Measurements from ENCODE around the gene ZNF414.

DNA sequence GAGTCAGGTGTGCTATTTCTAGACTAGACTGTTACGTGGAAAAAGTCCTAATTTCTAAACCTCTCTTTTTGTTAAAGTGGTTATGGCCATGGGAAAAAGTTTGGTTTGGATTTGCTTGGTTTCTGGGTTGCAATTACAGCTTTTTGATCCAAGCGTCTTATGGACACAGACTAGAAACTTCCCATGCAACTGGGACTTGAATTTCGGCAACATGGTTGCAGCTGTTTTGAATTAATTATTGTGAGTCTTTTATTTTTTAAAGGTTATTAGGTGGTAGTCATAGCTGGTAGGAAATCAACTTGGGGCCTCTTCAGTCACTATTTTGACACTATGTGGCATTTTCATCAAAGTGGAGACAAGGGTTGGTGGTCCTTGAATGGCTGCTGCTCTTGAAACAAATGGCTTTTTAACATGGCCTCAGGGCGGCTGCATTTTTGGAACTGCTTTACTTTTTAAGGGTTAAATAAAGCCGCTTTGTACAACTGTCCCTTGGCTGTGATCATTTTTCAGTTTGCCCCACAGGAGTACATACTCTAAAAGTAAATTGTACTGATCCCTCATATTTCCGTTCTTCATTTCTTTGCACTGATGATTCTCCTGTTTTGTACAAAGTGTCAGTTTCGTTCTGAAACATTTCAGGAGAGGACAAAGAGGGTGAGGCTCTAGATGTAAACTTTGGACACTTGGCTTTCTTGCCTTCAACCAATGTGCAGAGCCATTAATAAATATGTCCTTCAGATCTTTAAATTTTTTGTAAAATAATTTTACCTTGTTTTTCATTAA lies 53.3 kb downstream of the ZNF414 start:
- TF ChIP-seq, protein P1, sequence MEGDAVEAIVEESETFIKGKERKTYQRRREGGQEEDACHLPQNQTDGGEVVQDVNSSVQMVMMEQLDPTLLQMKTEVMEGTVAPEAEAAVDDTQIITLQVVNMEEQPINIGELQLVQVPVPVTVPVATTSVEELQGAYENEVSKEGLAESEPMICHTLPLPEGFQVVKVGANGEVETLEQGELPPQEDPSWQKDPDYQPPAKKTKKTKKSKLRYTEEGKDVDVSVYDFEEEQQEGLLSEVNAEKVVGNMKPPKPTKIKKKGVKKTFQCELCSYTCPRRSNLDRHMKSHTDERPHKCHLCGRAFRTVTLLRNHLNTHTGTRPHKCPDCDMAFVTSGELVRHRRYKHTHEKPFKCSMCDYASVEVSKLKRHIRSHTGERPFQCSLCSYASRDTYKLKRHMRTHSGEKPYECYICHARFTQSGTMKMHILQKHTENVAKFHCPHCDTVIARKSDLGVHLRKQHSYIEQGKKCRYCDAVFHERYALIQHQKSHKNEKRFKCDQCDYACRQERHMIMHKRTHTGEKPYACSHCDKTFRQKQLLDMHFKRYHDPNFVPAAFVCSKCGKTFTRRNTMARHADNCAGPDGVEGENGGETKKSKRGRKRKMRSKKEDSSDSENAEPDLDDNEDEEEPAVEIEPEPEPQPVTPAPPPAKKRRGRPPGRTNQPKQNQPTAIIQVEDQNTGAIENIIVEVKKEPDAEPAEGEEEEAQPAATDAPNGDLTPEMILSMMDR (optimal IDR thresholded peaks at IDR 0.05 in 1 of 3, IDR thresholded peaks at IDR 0.05 in 1 of 3, conservative IDR thresholded peaks at IDR 0.05 in 1 of 3; ENCODE audit: extremely low read depth in 1 of 3, insufficient read depth in 2 of 3, low read length in 3 of 3), result no peak
- TF ChIP-seq EZH2 (IDR thresholded peaks at IDR 0.05; ENCODE audit: low read length), result no peak
